OCI-M2 (cell line): ENCODE results near the gene CDH23.
A peak's percentile ranks its signal among the peaks of the same experiment; 100 is the strongest.

Experiments used
- DNase-seq: peaks from one replicate; lab custom pipeline; 2025; ENCODE audit not compliant: unreplicated experiment; lab: John Stamatoyannopoulos, UW

Gene CDH23

GRCh38 chr10:71671994-71672946 is 275.6 kb downstream of the CDH23 start:
- DNase-seq = no peak

GRCh38 chr10:71675295-71675970 is 278.7 kb downstream of the CDH23 start:
- DNase-seq = no peak

GRCh38 chr10:71677261-71677660 is 280.5 kb downstream of the CDH23 start:
- DNase-seq = no peak

- DNase-seq = no peak
Observed at GRCh38 chr10:71678057-71678805, 281.5 kb downstream of the CDH23 start.

- DNase-seq = no peak
Observed at GRCh38 chr10:71679425-71679824, 282.7 kb downstream of the CDH23 start.

- no peak for DNase-seq
Observed at GRCh38 chr10:71681977-71682376, 285.3 kb downstream of the CDH23 start.

- no peak for DNase-seq
Observed at GRCh38 chr10:71683301-71683700, 286.6 kb downstream of the CDH23 start.

- DNase-seq = no peak
Observed at GRCh38 chr10:71684356-71685173, 287.8 kb downstream of the CDH23 start.

GRCh38 chr10:71685554-71686232 is 289.0 kb downstream of the CDH23 start:
- no peak for DNase-seq

GRCh38 chr10:71687077-71687476 is 290.4 kb downstream of the CDH23 start:
- DNase-seq = no peak

GRCh38 chr10:71687480-71687879 is 290.8 kb downstream of the CDH23 start:
- DNase-seq = no peak

- DNase-seq = no peak
Observed at GRCh38 chr10:71688256-71688655, 291.5 kb downstream of the CDH23 start.

- no peak for DNase-seq
Observed at GRCh38 chr10:71690094-71690720, 293.5 kb downstream of the CDH23 start.

- DNase-seq = no peak
Observed at GRCh38 chr10:71691405-71691804, 294.7 kb downstream of the CDH23 start.

GRCh38 chr10:71692598-71693306 is 296.0 kb downstream of the CDH23 start:
- DNase-seq = no peak

- no peak for DNase-seq
Observed at GRCh38 chr10:71693377-71693776, 296.7 kb downstream of the CDH23 start.

GRCh38 chr10:71694039-71694501 is 297.4 kb downstream of the CDH23 start:
- DNase-seq = no peak

GRCh38 chr10:71694567-71694968 is 297.8 kb downstream of the CDH23 start:
- DNase-seq = peak; percentile 4
